K562 (cell line): ENCODE data around the gene VIM. TPM values are rescaled to one million over a fixed set of nuclear protein-coding genes. Genes with fewer than 3 reads are reported as not detected.

Experiments
- FOXM1 ChIP-seq, 2 experiments: fragments of 450-650 bp in 1 of 2; sonication (generic) in 1 of 2; formaldehyde crosslinking in 1 of 2; IDR thresholded peaks; 2 replicates each; pipeline versions ENCODE4 v1.6.1 to v1.9.0; 2017 to 2022; ENCODE audit warnings: low read depth in 2 of 2, mild to moderate bottlenecking in 2 of 2, missing genetic modification reagents in 1 of 2, moderate library complexity in 1 of 2
- JUNB ChIP-seq: fragments of 450-650 bp; formaldehyde crosslinking; conservative IDR thresholded peaks from 2 replicates; pipeline ENCODE4 v1.4.0; 2020; ENCODE audit warnings: mild to moderate bottlenecking
- MAX ChIP-seq: sonication (generic); formaldehyde crosslinking; IDR thresholded peaks from 2 replicates; pipeline ENCODE4 v1.9.0; 2022; ENCODE audit warnings: mild to moderate bottlenecking, missing genetic modification reagents
- NRF1 ChIP-seq, 2 experiments: fragments of 450-650 bp; IDR thresholded peaks in 1 of 2; conservative IDR thresholded peaks in 1 of 2; 2 replicates each; pipeline ENCODE4 v1.6.1; 2014; ENCODE audit warnings: mild to moderate bottlenecking in 2 of 2
- POLR2G ChIP-seq: fragments of 200-400 bp; formaldehyde crosslinking; IDR thresholded peaks from 2 replicates; pipeline ENCODE4 v1.6.1; 2017; ENCODE audit warnings: low read depth, mild to moderate bottlenecking, antibody characterized with exemption, low read length, moderate library complexity
- RB1 ChIP-seq: fragments of 450-650 bp; IDR thresholded peaks from 2 replicates; pipeline ENCODE4 v1.6.1; 2017; ENCODE audit warnings: low read depth, mild to moderate bottlenecking
- WHSC1 ChIP-seq: IDR thresholded peaks from one replicate; pipeline ENCODE4 v1.6.1; 2012; ENCODE audit warnings: low read length, control low read depth, inconsistent platforms
- ZBTB17 ChIP-seq: fragments of 450-650 bp; formaldehyde crosslinking; IDR thresholded peaks from 2 replicates; pipeline ENCODE4 v1.4.0; 2020; ENCODE audit warnings: mild to moderate bottlenecking
- ZBTB40 ChIP-seq, 2 experiments: fragments of 450-650 bp in 1 of 2; sonication (generic) in 1 of 2; formaldehyde crosslinking in 1 of 2; IDR thresholded peaks; 2 replicates each; pipeline versions ENCODE4 v1.7.1 to v1.9.0; 2016 to 2022; ENCODE audit warnings: inconsistent platforms in 1 of 2, mild to moderate bottlenecking in 1 of 2, missing genetic modification reagents in 1 of 2
- ZBTB49 ChIP-seq: sonication (generic); formaldehyde crosslinking; IDR thresholded peaks from 2 replicates; pipeline ENCODE4 v1.8.0; 2022; ENCODE audit warnings: missing genetic modification reagents, mild to moderate bottlenecking, borderline replicate concordance
- ZNF57 ChIP-seq: fragments of 450-650 bp; formaldehyde crosslinking; IDR thresholded peaks from 2 replicates; pipeline ENCODE4 v1.4.0; 2020; ENCODE audit warnings: mild to moderate bottlenecking, moderate library complexity
- polyA plus RNA-seq, 8 experiments: library from polyadenylated mRNA; depleted of rRNA in 4 of 8; stranded (reverse) in 5 of 8; unstranded in 3 of 8; fragments of >200 nt; fragmentation: Nextera tagmentation in 2 of 8; fragmentation: Illumina TruSeq in 1 of 8; extraction: Ambion mirVana in 2 of 8; extraction: Trizol in 1 of 8; gene quantifications; 2 replicates each; pipeline versions ENCODE4 v1.2.1 to v1.2.3, GENCODE V29; 2011 to 2014; ENCODE audit warnings: inconsistent platforms in 1 of 8, missing spikeins in 1 of 8
- total RNA-seq, 7 experiments: library from RNA; depleted of rRNA in 6 of 7; stranded (reverse); fragments of >200 nt in 6 of 7; fragmentation: Illumina TruSeq in 2 of 7; extraction: Trizol in 2 of 7; gene quantifications; 2 replicates each; pipeline versions ENCODE4 v1.2.1 to v1.2.3, GENCODE V29; 2011 to 2021; ENCODE audit warnings: low replicate concordance in 1 of 7

VIM gene
- total and polyA plus RNA-seq, 9 of the 15 experiments (the other 6 are each of a cell fraction or from before 2014, with no cell fraction given), result 86.0 to 621 (median 383) TPM

GRCh38 chr10:17228091-17229015, at the start of gene VIM (continued):
- peak; percentile 91 for TF ChIP-seq FOXM1 (IDR thresholded peaks at IDR 0.05; ENCODE audit: low read depth)
- TF ChIP-seq FOXM1 (CRISPR knock-in tag; IDR thresholded peaks at IDR 0.05; ENCODE audit: low read depth), result peak; percentile 72; the same call in 1 of the 2 replicates
- TF ChIP-seq MAX (CRISPR knock-in tag), result peak; percentile 45; the same call in 1 of the 2 replicates
- no peak for TF ChIP-seq WHSC1
- peak; percentile 92 for TF ChIP-seq JUNB
- peak; percentile 8; the same call in 1 of the 2 replicates for TF ChIP-seq ZBTB40 (IDR thresholded peaks at IDR 0.05)
- no peak for TF ChIP-seq ZBTB40 (CRISPR knock-in tag; IDR thresholded peaks at IDR 0.05)
- no peak for TF ChIP-seq ZBTB49
- TF ChIP-seq NRF1 (conservative IDR thresholded peaks at IDR 0.05 in 1 of 2, IDR thresholded peaks at IDR 0.05 in 1 of 2), result peak; percentile 67 to 73
- TF ChIP-seq POLR2G, result peak; percentile 81
- TF ChIP-seq RB1, result peak; percentile 70; the same call in 1 of the 2 replicates
- TF ChIP-seq ZBTB17, result 0 out of 2 replicates have a peak, but pooled peaks have one; percentile 61
- no peak for TF ChIP-seq ZNF57 (CRISPR knock-in tag)
